SU-DHL-6 (cell line): ENCODE results near the gene LPIN1.

Experiments used
- EZH2phosphoT487 ChIP-seq: fragments of 200-600 bp; sonication (generic), shearing (Covaris generic); conservative IDR thresholded peaks from 2 replicates; pipeline ENCODE4 v1.6.1; 2018; ENCODE audit warnings: mild to moderate bottlenecking, antibody characterized with exemption, low read length, moderate library complexity, mixed read lengths
- TF ChIP-seq, protein P1 (sequence below): fragments of 200-600 bp; sonication (generic); IDR thresholded peaks from one replicate; pipeline ENCODE4 v1.5.1; 2017; ENCODE audit warnings: antibody characterized with exemption, mild to moderate bottlenecking, low read length, moderate library complexity; ENCODE audit not compliant: insufficient read depth, poor library complexity, severe bottlenecking

DNA sequence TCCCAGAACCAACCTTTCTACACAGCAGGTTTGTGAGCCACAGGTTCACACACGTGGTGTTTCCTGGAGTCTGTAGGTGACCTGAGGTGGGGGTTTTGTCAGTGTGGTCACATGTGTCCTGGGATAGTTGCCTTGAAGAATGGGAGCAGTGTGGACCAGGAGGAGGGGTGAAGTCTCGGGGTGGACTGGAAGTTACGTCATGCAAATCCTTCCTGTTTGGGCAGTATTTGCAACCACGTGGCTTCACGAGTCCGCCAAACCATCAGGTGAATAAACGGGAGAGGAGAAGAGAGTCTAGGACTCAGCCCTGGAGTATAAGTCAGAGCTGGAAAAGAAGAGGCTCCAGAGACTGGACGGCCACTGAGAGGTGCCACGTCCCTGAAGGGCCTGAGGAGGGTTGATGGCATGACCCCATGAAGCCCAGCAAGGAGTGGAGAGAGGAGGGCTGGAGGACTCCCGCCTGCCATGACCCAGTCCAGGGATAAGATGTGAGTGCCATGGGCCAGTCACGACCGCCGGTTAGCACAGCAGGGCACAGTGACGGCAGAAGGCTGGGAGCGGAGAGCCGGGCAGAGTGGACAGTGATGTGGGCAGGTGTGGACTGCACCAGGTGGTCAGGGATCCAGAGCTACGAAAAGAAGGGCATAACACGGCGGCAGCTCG is 16.5 kb downstream of the LPIN1 start:
- TF ChIP-seq, protein P1, sequence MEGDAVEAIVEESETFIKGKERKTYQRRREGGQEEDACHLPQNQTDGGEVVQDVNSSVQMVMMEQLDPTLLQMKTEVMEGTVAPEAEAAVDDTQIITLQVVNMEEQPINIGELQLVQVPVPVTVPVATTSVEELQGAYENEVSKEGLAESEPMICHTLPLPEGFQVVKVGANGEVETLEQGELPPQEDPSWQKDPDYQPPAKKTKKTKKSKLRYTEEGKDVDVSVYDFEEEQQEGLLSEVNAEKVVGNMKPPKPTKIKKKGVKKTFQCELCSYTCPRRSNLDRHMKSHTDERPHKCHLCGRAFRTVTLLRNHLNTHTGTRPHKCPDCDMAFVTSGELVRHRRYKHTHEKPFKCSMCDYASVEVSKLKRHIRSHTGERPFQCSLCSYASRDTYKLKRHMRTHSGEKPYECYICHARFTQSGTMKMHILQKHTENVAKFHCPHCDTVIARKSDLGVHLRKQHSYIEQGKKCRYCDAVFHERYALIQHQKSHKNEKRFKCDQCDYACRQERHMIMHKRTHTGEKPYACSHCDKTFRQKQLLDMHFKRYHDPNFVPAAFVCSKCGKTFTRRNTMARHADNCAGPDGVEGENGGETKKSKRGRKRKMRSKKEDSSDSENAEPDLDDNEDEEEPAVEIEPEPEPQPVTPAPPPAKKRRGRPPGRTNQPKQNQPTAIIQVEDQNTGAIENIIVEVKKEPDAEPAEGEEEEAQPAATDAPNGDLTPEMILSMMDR: no peak
- TF ChIP-seq EZH2phosphoT487: no peak
